ENCODE results near the gene ZDHHC14. TPM values are rescaled to one million over a fixed set of nuclear protein-coding genes. Genes with fewer than 3 reads are reported as not detected.
"Not testable (repeated sequence)": the region's sequence is repeated elsewhere in the genome, so short reads cannot be mapped to it uniquely, and the experiment has no call there.

Gene ZDHHC14
- total RNA-seq, 1 experiment from 2014 or later, result 8.1 TPM

- DNase-seq (ENCODE audit: low read depth), result no peak
Measured at GRCh38 chr6:157548635-157549467, 167.9 kb downstream of the ZDHHC14 start.

GRCh38 chr6:157549468-157549745, 168.4 kb downstream of the ZDHHC14 start:
- DNase-seq (ENCODE audit: low read depth), result no peak

- no peak for DNase-seq (ENCODE audit: low read depth)
Measured at GRCh38 chr6:157550114-157550989, 169.4 kb downstream of the ZDHHC14 start.

GRCh38 chr6:157551041-157551832, 170.2 kb downstream of the ZDHHC14 start:
- DNase-seq (ENCODE audit: low read depth), result peak; percentile 28

DNA sequence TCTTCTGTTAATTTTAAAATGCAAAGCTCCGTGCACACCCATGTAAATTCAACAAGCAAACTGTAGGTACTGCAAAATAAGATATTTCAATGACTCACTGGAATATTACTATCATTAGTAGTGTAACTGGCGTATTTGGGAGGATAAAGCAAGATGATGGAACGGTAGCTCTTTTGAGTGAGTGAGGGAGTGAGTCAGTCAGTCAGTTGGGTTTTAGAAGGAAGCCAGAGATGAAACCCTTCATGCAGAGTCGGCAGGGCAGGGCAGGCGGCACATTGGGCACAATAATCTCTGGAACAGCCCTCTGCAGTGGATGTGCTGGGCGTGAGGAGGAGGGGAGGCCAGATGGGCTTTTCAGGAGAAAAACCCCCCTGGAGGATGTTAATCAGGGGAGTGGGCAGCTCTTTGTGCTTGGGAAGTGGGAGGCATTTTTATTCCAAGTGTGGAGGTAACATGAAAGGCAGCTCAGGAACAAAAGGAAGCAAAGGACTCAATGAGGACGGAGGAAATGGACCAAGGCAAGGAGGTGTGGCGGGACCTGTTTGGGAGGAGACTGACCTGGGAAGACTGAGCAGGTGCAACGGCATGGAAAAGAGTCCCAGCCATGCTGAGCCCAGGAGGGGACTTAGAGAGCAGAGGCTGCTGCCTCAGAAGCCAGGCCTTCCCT, 171.2 kb downstream of the ZDHHC14 start:
- peak; percentile 22 for DNase-seq (ENCODE audit: low read depth)

GRCh38 chr6:157552820-157553485, 172.0 kb downstream of the ZDHHC14 start:
- DNase-seq (ENCODE audit: low read depth), result no peak

DNA sequence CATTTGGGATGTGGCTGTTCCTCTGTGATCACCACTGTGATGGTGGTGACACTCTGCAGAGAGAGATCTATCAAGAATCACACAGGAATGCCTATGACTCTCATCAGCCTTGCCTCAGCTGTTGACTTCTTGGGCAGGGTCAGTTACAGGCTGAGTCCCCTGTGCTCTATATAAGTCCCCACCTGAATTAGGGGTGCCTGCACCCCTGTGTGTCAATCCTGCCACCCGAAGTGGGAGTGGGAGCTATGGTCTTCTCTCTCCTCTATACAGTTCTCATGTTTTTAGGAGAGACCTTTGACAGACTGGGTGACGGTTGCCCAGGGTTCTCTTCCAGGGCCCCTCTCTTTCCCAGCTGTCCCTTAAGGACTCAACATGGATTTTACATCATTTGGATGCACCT, 173.8 kb downstream of the ZDHHC14 start:
- no peak for DNase-seq (ENCODE audit: low read depth)

DNA sequence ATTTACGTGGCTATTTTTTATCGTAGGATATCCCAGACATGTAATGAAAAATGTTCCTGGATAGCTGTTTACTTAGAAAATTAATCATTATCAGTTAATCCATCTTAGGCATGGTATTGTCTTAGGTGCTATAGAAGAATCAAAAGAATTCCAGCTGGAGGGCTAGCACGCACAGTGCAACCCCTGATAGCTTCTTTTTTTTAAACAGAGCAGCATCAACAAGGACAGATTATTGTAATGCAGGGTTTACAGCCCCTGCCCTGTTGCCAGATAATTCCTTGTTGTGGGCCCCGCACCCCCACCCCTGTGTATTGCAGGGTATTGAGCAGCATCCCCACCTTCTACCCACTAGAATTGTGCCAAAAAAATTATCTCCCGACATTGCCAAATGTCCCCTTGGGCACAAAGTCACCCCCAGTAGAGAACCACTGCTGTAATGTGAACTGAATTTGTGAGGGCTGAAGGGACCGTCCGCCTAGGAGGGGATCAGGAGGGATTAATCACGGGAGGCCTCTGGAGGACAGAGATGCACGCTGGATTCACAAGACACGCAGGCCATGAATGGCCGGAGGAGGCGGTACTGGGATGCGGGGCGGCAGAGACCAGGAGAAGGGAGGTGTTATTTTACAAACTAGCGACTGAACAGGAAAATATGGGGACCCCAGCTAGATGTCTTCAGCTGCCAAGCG, 174.6 kb downstream of the ZDHHC14 start:
- no peak for DNase-seq (ENCODE audit: low read depth)

DNA sequence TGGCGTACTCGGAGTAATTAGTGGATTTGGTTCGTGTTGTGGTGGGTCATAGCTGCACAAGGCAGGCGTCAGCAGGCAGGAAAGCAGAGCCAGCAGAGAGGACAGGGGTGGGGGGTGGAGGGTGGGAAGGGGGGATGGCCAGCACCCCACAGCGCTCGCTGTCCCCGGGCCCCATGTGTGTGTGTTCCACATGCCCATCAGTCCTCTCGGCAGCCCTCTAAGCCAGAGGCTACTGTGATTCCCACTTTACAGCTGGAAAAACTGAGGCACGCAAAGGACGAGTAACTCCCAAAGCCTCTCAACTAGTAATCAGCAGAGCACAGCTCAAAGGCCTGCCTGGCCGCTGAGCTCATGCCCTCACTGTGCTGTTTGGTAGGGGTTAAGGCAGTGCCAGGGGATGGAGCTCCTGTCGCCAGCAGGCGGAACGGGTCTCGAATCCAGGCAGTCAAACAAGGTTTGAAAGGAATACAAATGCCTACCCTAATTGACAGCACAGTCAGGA, 175.2 kb downstream of the ZDHHC14 start:
- no peak for DNase-seq (ENCODE audit: low read depth)

- DNase-seq (ENCODE audit: low read depth), result no peak
Measured at GRCh38 chr6:157556671-157557430, 175.9 kb downstream of the ZDHHC14 start.

GRCh38 chr6:157557559-157557958, 176.6 kb downstream of the ZDHHC14 start:
- DNase-seq (ENCODE audit: low read depth), result no peak

- no peak for DNase-seq (ENCODE audit: low read depth)
Measured at GRCh38 chr6:157558049-157558448, 177.1 kb downstream of the ZDHHC14 start.

DNA sequence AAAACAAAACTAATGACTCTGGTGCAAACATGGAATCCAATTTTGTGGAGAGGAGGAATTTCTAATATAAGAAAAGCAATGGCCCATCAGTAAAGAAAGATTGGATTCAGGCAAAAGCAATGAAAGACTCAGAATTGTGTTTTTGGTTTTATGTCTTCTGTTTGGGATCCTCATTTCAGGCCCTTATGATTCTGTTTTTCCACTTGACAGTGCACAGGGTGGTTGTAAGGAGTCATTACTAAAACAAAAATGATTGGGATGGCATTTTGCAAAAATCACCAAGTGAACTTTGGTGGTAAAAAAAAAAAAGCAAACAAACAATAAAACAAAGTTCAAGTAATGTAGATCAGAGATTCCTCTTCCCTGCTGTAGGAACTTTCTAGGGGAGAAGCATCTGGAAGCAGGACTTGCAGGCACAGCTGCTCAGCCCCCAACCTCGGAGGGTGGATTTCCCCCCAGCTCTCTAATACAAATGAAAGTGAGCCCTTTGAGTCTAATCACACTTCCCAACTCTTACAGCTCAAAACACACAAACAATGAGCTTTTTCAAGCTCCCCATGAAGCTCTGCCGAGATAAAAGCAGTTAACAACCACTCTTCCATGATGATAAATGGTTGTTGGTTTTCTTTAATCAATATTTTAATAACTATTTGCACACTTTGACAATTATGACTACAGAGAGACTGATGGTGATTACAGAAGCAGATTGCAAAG, 177.7 kb downstream of the ZDHHC14 start:
- DNase-seq (ENCODE audit: low read depth), result no peak

DNA sequence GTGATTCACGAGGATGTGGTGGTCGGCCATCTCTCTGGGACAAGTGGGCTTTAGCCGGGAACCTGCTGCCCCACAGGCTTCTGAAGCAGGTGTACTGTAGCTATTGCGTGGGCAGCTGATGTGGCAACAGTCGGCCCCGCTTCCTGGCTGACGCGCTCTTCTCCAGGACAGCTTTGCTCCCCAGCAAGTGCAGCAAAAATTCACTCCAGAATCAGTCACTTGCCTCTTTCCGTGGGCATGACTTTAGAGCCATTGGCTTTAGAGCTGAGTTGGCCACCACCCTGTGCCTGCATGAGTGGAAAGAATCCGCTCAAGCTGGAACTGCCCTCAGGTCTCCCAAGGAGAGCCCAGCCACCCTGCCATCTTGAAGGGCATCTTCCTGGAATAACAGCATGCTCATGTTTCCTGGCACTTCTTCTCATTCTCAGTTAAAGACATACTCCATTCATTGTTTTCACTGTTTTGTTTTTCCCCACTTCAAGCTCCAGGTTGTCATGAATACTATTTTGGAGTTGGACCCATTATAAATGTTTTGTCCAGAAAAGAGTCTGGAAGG, 178.3 kb downstream of the ZDHHC14 start:
- no peak for DNase-seq (ENCODE audit: low read depth)

DNA sequence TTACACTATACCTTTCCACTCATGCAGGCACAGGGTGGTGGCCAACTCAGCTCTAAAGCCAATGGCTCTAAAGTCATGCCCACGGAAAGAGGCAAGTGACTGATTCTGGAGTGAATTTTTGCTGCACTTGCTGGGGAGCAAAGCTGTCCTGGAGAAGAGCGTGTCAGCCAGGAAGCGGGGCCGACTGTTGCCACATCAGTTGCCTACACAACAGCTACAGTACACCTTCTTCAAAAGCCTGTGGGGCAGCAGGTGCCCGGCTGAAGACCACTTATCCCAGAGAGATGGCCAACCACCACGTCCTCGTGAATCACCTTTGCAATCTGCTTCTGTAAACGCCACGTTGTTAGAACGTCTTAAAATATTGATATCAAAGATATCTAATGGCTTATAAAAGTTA, 179.1 kb downstream of the ZDHHC14 start:
- DNase-seq (ENCODE audit: low read depth), result not testable (repeated sequence)

- no peak for DNase-seq (ENCODE audit: low read depth)
Measured at GRCh38 chr6:157560691-157561413, 179.9 kb downstream of the ZDHHC14 start.

DNA sequence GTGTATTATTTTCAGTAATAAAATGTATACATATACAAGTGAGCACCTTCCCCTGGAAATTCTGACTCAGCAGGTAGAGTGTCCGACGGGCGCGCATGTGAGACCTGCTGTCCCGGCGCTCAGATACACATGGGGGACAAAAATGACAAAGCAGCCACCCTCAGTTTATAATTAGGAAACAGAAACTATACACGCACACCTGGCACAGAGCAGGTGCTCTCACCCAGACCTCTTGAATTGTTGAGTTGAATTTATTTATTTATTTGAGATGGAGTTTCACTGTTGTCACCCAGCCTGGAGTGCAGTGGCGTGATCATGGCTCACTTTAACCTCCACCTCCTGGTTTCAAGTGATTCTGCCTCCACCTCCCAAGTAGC, 180.4 kb downstream of the ZDHHC14 start:
- DNase-seq (ENCODE audit: low read depth), result no peak

Data from HT1080 (cell line).